GM23338 (cell line): ENCODE results near the gene SMARCC2. TPM values are rescaled to one million over a fixed set of nuclear protein-coding genes. Genes with fewer than 3 reads are reported as not detected.

Experiments used
- ATAC-seq: fragments of 200-7000 bp; cut with Tn5 transposase; 3 replicates; pipeline ENCODE4 v1.9.1; 2020
- DNase-seq: peaks from one replicate; pipeline ENCODE4 v3.0.0-alpha.2; 2015; ENCODE audit warnings: low spot score
- H2AFZ ChIP-seq: fragments of 200-600 bp; sonication (generic); 2 replicates; pipeline ENCODE4 v1.8.0; 2016; ENCODE audit warnings: antibody characterized with exemption, mild to moderate bottlenecking, moderate library complexity
- H3F3A ChIP-seq: fragments of 200-600 bp; sonication (generic); replicated peaks from 2 replicates; pipeline ENCODE4 v1.8.0; 2017; ENCODE audit warnings: antibody characterized with exemption, mixed run types, low read depth
- H3K27ac ChIP-seq: fragments of 200-600 bp; sonication (generic); 2 replicates; pipeline ENCODE4 v1.6.1; 2016; ENCODE audit warnings: low read depth
- H3K27me3 ChIP-seq: fragments of 200-600 bp; sonication (generic); 2 replicates; pipeline ENCODE4 v1.8.0; 2016; ENCODE audit warnings: mild to moderate bottlenecking, mixed run types, moderate library complexity; ENCODE audit not compliant: insufficient read depth
- H3K36me3 ChIP-seq: fragments of 200-600 bp; sonication (generic); 2 replicates; pipeline ENCODE4 v1.8.0; 2016; ENCODE audit warnings: mild to moderate bottlenecking; ENCODE audit not compliant: insufficient read depth
- H3K4me1 ChIP-seq: fragments of 200-600 bp; sonication (generic); 2 replicates; pipeline ENCODE4 v1.8.0; 2016; ENCODE audit warnings: mild to moderate bottlenecking, moderate library complexity; ENCODE audit not compliant: insufficient read depth
- H3K4me2 ChIP-seq: fragments of 200-600 bp; sonication (generic); 2 replicates; pipeline ENCODE4 v1.7.1; 2017; ENCODE audit warnings: mixed run types
- H3K4me3 ChIP-seq: fragments of 200-600 bp; sonication (generic); 2 replicates; pipeline ENCODE4 v1.6.1; 2016; ENCODE audit warnings: mixed run types
- H3K79me2 ChIP-seq: fragments of 200-600 bp; sonication (generic); replicated peaks from 2 replicates; pipeline ENCODE4 v1.8.0; 2017; ENCODE audit warnings: mild to moderate bottlenecking; ENCODE audit not compliant: insufficient read depth
- H3K9me2 ChIP-seq: fragments of 200-600 bp; sonication (generic); 2 replicates; pipeline ENCODE4 v1.8.0; 2017; ENCODE audit not compliant: insufficient read depth
- H4K20me1 ChIP-seq: fragments of 200-600 bp; sonication (generic); replicated peaks from 2 replicates; pipeline ENCODE4 v1.8.0; 2017; ENCODE audit warnings: mild to moderate bottlenecking; ENCODE audit not compliant: insufficient read depth
- H3K27ac Mint-ChIP-seq: 2 replicates; pipeline ENCODE4 v1.8.0; 2020; ENCODE audit warnings: inconsistent platforms, mild to moderate bottlenecking, moderate library complexity, mixed read lengths
- H3K27me3 Mint-ChIP-seq: 3 replicates; pipeline ENCODE4 v1.8.0; 2022; ENCODE audit warnings: low read depth, mild to moderate bottlenecking, moderate library complexity, mixed read lengths, inconsistent platforms; ENCODE audit not compliant: insufficient read depth, poor library complexity
- H3K36me3 Mint-ChIP-seq: 3 replicates; pipeline ENCODE4 v1.8.0; 2021; ENCODE audit warnings: low read depth, mild to moderate bottlenecking, inconsistent platforms, moderate library complexity, mixed read lengths
- H3K4me1 Mint-ChIP-seq: 3 replicates; pipeline ENCODE4 v1.8.0; 2020; ENCODE audit warnings: mild to moderate bottlenecking, inconsistent platforms, mixed read lengths
- H3K4me3 Mint-ChIP-seq: 3 replicates; pipeline ENCODE4 v1.8.0; 2021; ENCODE audit warnings: moderate library complexity, mild to moderate bottlenecking, inconsistent platforms, mixed read lengths
- H3K9me3 Mint-ChIP-seq: 3 replicates; pipeline ENCODE4 v1.8.0; 2020; ENCODE audit warnings: moderate library complexity, mild to moderate bottlenecking, inconsistent platforms, mixed read lengths
- CREB1 ChIP-seq: fragments of 250-450 bp; sonication (Bioruptor Pico); IDR thresholded peaks from 2 replicates; pipeline ENCODE4 v1.5.0; 2020; ENCODE audit warnings: low read depth, mild to moderate bottlenecking, moderate library complexity
- CTCF ChIP-seq, 2 experiments: fragments of 200-600 bp in 1 of 2; sonication (generic) in 1 of 2; conservative IDR thresholded peaks; 2 replicates each; pipeline versions ENCODE4 v1.5.1 to v1.6.1; 2016 to 2017; ENCODE audit warnings: antibody characterized with exemption in 2 of 2, low read depth in 2 of 2, mild to moderate bottlenecking in 2 of 2, moderate library complexity in 1 of 2
- ETS1 ChIP-seq: IDR thresholded peaks from 2 replicates; pipeline ENCODE4 v1.6.1; 2016; ENCODE audit warnings: antibody characterized with exemption
- EZH2phosphoT487 ChIP-seq: fragments of 200-600 bp; sonication (generic); IDR thresholded peaks from one replicate; pipeline ENCODE4 v1.8.1; 2018; ENCODE audit warnings: antibody characterized with exemption; ENCODE audit not compliant: unreplicated experiment
- JUNB ChIP-seq: IDR thresholded peaks from one replicate; pipeline ENCODE4 v1.6.1; 2016; ENCODE audit warnings: antibody characterized with exemption; ENCODE audit not compliant: unreplicated experiment
- NANOG ChIP-seq: IDR thresholded peaks from 2 replicates; pipeline ENCODE4 v1.6.1; 2016; ENCODE audit warnings: antibody characterized with exemption, borderline replicate concordance
- POLR2AphosphoS5 ChIP-seq: IDR thresholded peaks from 2 replicates; pipeline ENCODE4 v1.6.1; 2016; ENCODE audit warnings: antibody characterized with exemption, low read depth
- REST ChIP-seq: IDR thresholded peaks from one replicate; pipeline ENCODE4 v1.6.1; 2018; ENCODE audit warnings: antibody characterized with exemption; ENCODE audit not compliant: unreplicated experiment
- STAT1 ChIP-seq: IDR thresholded peaks from one replicate; pipeline ENCODE4 v1.6.1; 2016; ENCODE audit warnings: antibody characterized with exemption; ENCODE audit not compliant: unreplicated experiment
- ZNF331 ChIP-seq: fragments of 250-450 bp; sonication (Bioruptor Pico); IDR thresholded peaks from 2 replicates; pipeline ENCODE4 v1.5.0; 2020; ENCODE audit warnings: low read depth, mild to moderate bottlenecking, moderate library complexity
- polyA plus RNA-seq: library from polyadenylated mRNA; unstranded; fragments of >200 nt; fragmentation: Nextera tagmentation; extraction: Ambion mirVana; gene quantifications from 2 replicates; pipeline ENCODE4 v1.2.1, GENCODE V29; 2016
- total RNA-seq: library from RNA; depleted of rRNA; stranded (reverse); fragments of >200 nt; shearing (Covaris generic); gene quantifications from 2 replicates; pipeline ENCODE4 v1.2.3, GENCODE V29; 2014

Gene SMARCC2
- total and polyA plus RNA-seq, 2 experiments from 2014 or later, result 40.4 to 68.3 TPM

GRCh38 chr12:56186957-56187356, 2.3 kb downstream of the SMARCC2 start (continued):
- TF ChIP-seq NANOG (no peak), POLR2AphosphoS5 (no peak), JUNB (no peak), ZNF331 (CRISPR knock-in tag) (no peak), REST (no peak), STAT1 (no peak), CREB1 (CRISPR knock-in tag) (no peak), ETS1 (no peak), EZH2phosphoT487 (no peak), CTCF (conservative IDR thresholded peaks at IDR 0.05; ENCODE audit: low read depth in 2 of 2) (no peak)

GRCh38 chr12:56178347-56178746, 10.9 kb downstream of the SMARCC2 start:
- peaks cover 82% of the 10 kb centered on the region for H3K36me3 ChIP-seq
- H3K27ac Mint-ChIP-seq, result no peak overlapping the region
- ATAC-seq, result no peak
- TF ChIP-seq CTCF (conservative IDR thresholded peaks at IDR 0.05; ENCODE audit: low read depth in 2 of 2) (no peak), CREB1 (CRISPR knock-in tag) (no peak), JUNB (no peak), EZH2phosphoT487 (no peak), NANOG (no peak), ZNF331 (CRISPR knock-in tag) (no peak), STAT1 (no peak)

More at GRCh38 chr12:56178347-56178746, 10.9 kb downstream of the SMARCC2 start:
- H3K27me3 Mint-ChIP-seq, result no peaks in the 10 kb centered on the region
- H3K9me3 Mint-ChIP-seq, result no peaks in the 10 kb centered on the region
- Histone ChIP-seq H3F3A (peaks cover 3% of the 10 kb centered on the region; the same call in 1 of the 2 replicates), H3K79me2 (0 out of 2 replicates have a peak, but pooled peaks cover 4% of the 10 kb centered on the region), H3K27me3 (no peaks in the 10 kb centered on the region), H3K9me2 (no peaks in the 10 kb centered on the region), H3K27ac (no peak overlapping the region), H3K4me1 (no peaks in the 10 kb centered on the region), H2AFZ (no peak overlapping the region), H3K4me2 (no peak overlapping the region), H4K20me1 (peaks cover 2% of the 10 kb centered on the region), H3K4me3 (no peak overlapping the region)
- DNase-seq, result no peak
- H3K36me3 Mint-ChIP-seq, result peaks cover 93% of the 10 kb centered on the region
- H3K4me1 Mint-ChIP-seq, result no peaks in the 10 kb centered on the region
- no peak overlapping the region for H3K4me3 Mint-ChIP-seq
